COLO829 (cell line): Measurements from ENCODE around the gene HHLA2.
A peak's percentile ranks its signal among the peaks of the same experiment; 100 is the strongest.

Experiments
- DNase-seq: peaks from one replicate; pipeline ENCODE4 v3.0.0; 2012; ENCODE audit warnings: low spot score

Gene HHLA2

DNA sequence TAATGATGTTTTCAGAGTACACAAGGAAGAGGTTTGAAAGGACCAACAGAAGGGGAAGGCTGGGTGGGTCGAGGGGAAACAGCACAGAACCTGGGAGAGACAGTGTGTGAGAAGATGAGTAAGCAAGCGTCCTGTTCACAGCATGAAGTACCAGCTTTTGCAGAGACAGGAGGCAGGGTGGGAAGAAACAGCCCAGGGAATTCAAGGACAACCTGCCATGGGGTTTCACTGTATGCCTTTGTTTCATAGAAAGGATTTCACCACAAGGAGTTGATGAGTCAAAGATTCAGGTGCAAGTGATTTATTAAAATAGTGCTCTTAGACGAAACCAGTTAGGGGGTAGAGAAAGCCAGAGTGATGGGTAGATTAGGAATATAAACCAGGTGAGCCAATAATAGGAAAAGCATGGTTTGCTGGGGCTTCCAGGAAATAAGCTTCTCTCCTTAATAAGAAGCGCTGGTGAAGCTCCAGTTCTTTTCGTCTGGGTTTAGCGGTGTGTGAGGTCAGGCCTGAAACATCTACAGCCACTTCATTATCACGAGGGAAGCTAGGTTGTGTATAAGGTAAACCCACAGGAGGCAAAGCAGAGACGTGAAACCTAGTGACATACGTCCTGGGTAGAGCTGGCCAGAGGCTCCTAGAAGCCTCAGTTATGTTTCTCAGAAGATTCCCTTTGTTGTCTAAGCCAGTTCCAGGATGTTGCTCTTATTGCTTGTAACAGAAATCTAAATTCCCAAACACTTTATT lies 3.9 kb downstream of the HHLA2 start:
- DNase-seq: no peak

DNA sequence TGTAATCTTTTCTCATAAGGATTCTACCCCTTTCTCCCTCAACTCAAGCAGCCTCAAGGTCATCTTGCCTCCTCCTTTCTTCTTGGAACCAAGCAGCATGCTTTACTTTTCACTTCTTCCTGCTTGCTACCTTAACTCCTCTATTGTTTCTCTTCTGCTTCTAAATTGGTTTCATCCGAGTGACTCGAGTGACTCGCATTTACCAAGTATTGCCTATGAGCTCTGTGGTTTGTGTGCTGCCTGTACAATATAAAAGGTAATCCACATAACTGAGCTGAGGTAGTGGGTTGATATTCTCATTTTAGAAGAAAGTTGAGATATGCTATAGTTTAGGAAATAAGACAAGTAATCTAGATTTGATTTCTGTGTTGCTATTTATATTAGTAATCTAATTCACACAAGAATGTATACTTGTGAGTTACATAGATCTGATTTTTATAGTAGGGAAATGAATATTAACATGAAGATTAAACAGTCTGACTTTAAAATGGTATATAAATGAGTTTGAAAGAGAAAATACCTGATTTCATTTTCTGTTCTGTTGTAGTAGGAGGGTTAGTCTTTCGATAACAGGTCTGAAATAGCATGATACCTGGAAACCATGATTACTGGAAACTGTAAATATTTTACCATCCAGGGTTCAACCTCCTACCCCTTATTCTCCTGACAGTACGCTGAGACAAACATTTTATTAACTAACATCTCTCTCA lies 5.5 kb downstream of the HHLA2 start:
- no peak for DNase-seq

DNA sequence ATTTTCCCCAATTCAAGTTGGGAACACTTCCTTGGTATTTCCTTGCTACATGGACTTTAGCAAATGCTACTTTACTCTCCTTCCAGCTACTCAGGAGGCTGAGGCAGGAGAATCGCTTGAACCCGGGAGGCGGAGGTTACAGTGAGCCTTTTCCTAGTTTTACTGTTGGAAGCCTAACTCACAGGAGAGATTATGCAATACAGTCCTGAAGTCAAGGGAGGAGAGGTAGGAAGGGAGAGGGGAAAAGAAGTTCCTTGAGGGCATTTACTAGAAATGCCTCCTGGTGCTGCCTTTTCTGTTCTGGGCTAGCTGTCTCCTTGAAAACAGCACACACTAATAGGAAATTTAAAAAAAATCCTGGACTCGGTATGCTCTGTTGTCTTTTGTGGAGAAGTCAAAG lies 6.2 kb downstream of the HHLA2 start:
- no peak for DNase-seq

DNA sequence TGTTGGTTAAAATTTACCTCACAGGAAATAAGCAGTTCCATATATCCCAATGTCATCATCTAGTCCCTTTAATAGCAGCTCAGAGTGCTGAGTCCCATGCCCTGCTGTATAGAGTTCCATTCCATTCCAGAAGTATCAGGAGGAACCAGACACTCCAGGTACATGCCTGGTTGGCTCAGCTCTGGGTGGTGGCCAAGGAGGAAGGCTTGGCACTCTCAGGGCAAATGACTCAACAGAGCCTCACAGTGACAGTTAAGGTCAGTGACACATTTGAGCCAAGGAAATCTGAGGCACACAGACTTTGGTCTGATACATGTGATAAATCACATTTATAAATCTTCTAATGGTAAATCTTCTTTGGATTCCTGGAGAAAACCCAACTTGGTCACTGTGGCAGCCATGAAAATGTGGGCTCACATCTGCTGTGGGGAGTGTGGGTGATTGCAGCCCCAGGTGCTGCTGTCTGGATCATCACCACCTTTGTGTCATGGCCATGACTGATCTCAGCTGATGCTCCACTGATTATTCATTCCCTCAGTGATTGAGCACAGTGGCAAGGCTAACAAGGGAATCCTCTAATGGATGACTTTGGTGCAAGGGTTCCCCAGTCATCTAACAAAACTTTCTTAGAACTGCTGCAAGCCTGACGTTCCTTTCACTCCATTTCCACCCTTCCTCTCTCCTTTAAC lies 9.3 kb downstream of the HHLA2 start:
- DNase-seq: no peak

DNA sequence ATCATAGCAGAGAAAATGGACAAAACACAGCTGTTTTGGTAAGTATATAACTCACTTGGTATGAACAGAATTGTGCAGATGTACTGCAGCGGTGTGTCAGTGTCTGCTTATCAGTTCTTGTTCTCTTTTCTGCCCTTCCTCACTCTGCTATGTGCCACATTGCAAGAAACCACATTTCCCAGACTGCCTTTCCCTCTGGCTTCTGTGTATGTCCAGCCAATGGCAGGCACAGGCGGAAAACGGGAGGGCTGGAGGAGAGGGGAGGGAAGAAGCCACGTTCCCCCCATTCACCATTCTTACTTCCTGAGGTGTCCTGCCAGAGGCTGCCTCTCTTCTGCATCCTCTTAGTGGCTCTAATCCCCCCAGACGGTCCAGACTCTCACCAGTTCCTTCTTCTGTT lies 15.4 kb downstream of the HHLA2 start:
- no peak for DNase-seq

DNA sequence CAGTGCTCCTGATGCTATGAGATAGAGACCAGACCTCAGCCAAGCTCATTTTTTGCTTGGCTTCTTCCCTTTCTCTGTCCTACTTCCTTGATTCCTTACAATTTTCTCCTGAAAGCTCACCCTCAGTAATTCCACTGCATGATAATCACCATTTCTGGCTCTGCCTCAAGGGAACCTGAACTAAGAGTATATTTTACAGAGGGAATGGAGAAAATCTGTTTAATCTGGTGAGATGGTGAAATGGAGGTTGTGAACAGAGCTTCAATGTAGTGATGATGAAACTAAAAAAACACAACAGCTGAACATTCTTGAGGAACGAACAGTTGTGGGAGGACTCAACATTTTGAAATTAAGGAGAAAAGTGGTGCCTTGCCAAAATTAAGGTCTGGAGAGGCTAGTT lies 16.3 kb downstream of the HHLA2 start:
- no peak for DNase-seq

DNA sequence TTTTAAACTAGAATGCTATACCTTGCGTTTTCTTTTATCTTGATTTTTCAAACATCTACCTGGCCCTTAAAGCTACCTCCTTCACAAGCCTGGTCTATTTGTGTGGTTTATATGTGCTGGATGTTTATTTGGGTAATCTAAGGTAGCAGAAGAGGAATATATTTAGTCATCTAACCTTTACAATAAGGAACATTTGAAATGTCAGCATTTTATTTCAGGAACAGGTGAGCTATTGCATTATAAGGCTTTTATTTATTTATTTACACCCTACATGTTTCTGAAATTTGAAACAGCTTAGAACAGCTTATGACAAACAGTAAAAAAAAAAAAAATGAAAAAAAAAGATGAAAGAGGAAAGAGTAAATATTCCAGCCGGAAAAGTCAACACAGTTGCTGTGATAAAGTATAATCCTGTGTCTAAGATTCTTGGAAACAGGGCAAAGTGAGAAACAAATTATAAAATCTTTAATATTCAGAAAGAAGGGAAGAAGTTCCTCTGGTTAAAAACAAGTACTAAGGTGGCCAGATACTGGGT lies 19.5 kb downstream of the HHLA2 start:
- no peak for DNase-seq

DNA sequence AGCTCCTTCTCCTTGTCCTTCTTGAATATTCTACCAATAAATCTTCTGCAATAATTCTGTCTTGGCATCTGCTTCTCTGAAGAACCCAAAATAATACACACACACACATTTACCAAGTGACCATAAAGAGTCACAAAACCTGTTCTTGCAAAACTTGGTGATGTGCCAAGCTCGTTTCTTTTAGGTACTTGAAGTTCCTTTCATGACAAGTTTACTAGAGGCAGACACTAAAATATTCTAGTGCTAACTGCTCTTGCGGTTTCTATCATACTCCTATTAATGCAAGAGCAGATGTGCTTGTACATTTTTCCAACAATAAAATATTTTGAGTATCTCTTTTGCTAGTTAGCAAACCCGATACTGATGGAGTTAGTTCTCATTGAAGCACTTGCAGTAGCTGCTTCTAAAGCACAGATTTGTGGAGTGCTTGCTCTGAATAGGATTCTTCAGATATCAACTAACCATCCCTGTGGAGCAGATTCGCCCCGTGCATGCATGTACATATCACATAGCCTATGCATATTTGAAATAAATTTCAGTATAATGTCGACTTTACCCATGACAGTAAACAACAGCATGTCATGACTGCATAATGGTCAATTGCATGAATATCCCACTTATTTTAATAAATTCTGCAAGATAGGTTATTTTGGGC lies 23.2 kb downstream of the HHLA2 start:
- no peak for DNase-seq

DNA sequence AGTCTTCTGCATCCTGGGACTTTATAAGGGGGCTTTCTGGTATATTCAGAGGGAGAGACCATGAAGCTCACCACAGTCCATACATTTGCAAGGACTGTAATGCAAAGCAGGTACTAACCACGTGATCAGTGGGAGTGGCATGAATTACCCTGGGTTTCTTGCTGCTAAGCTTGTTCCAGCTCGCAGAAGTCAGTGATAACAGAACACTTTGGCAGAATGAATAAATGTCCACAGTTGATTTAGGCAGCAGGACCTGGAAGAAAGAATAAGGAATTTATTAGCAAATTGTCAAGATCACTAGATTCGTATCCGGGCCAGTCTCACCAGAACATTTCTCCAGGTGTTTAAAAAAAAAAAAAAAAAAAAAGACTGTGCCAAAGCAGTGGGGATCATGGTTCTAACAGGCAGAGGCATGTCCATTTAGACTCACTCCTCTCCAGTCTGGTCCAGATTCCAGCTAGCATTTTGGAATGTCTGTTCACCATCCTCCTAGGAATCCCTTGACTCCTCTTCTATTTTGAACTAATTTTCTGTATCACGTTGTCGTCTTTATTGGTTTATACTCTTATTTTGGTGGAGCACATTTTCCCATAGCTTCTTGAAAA lies 24.5 kb downstream of the HHLA2 start:
- DNase-seq: no peak

DNA sequence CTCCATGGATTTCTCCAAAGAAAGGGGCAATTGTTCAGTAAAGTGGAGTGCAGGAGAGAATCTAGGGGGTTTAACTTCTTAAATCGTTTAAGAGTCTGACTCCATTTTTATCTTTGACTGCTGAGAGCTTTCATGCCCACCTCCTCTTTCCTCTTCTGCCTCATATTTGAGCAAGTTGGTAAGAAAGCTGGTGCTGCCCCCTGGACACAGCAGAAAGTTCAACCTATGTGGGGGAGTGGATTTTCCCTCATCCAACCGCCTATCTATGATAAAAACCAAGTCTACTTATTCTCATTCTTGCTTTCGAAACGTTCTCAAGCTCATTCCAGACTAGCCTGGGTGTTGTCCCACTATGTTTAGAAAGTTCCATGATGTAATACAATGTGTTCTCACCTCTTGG lies 26.0 kb downstream of the HHLA2 start:
- DNase-seq: peak; percentile 17

DNA sequence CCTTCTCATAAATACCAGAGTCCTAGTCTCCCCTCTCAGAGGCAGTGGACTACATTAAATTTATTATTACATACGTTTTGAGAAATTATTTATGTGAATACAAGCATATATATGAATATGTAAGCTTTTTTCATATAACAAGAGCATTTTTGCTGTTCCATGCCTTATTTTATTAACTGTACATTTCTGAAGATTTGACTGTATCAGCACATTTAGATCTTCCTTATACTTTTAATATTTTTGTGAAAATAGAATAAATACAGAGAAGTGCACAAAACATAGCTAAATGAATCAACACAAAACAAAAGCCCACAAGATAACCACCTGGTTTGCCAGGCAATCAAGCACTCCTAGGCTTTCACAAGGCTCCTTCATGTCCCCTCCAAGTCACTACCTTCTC lies 27.8 kb downstream of the HHLA2 start:
- no peak for DNase-seq

DNA sequence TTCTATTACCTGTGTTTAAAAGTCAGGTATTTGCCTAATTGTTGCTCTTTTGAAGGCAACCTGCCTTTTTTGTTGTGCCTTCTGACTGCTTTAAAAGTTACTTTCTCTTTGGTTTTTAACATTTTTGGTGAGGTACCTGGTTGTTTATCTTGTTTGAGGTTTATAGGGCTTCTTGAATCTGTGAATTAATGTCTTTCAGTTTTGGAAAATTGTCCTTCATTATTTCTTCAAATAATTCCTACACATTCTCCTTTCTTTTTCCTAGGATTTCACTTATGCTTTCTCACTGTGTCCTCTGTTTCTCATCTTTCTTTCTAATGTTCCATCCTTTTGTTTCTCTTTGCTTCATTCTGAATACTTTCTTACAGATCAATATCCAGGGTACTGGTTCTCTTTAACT lies 30.8 kb downstream of the HHLA2 start:
- no peak for DNase-seq

DNA sequence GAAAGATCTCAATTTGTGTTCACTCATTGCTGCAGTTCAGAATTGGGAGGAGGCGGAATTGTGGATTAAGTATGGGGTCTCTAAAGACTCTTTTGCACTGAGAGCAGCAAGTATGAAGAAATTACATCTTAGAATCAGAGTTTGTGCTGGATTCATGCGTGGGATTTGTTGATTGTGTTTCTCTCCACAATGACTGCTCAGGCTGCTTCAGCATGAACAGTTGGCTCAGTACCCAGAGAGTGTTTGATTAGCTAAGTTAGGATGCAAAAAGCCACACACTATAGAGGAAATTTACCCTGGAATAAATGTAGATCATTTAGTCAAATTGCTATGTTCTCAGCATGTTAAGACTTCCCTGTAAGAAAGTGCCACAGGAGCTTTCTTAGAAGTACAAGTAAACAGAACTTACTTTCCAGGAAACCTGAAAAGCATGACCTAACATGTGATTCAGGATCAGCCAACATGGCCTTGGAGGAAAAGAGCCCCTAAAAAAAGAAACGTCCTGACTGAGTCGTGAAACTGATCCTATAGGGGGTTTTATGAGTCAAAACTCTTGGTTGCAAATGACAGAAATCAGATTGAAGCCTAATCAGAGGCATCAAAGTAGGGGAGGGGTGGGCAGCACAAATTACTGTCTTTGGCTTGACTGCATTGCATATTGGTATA lies 32.6 kb downstream of the HHLA2 start:
- no peak for DNase-seq

DNA sequence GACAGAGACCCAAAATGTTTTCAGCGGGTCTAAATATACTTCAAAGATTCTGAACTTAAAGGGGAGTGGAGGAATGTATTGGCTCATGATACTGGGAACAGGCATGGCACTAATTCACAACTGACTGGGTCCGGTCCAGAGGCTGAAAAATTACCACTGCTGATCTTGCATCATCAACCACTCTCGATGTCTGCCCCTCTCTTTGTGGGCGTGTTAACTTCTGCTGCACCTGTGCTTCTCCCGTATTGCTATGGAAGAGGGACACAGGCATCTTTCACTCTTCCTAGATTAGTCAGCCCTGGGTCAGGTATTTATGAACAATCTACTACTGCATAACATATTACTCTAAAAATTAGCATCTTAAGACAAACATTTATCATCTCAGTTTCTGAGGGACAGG lies 33.2 kb downstream of the HHLA2 start:
- DNase-seq: no peak

DNA sequence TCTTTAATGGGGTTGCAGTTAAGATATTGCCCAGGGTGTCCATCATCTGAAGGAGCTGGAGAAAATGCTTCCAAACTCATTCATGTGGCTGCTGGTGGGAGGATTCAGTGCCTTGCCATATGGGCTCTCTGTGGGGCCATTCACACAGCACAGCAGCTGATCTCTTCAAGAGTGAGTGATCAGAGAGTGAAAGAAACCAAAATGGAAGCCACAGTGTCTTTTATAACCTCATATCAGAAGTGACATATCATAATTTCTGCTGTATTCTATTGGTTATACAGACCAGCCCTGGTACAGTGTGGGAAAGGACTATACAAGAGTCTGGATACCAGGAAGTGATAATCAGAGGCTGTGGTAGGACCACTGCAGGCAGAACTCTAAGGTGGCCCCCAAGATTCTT lies 33.6 kb downstream of the HHLA2 start:
- no peak for DNase-seq

DNA sequence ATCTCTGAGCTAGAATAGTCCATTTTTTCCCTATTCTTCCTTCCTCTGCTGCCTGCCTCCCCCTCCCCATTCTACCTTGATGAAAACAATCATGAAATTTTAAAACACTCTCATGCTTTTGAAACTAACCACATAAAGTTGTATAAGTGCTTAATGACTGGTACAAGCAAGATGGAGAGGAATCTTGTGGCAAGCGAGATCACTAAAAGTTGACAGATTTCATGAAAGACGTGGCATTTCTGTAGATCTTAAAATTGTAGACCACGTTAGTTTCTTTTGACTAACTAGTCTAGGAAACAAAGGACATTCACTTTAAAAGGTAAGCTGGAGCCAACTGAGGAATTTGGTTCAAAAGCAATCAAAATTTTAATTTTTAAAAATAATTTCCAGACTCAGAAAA lies 35.4 kb downstream of the HHLA2 start:
- DNase-seq: no peak

DNA sequence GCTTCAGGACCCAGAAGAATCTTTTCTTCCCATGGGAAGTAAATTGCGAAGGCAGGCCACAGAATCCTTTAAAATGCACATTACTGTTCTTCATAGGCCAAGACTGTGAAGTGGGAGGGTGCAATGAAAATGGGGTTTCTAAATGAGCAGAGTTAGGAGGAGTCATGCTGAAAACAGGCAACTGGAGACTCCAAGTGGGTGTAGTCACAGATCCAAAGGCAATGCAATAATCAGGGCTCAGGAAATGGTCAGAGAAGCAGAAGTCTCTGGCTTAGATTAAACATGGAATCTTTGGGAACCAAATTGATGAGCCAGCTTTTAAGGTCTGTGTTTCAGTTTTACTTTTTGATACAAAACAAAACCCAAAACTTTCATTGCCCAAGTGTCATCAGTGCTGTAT lies 37.6 kb downstream of the HHLA2 start:
- DNase-seq: no peak

DNA sequence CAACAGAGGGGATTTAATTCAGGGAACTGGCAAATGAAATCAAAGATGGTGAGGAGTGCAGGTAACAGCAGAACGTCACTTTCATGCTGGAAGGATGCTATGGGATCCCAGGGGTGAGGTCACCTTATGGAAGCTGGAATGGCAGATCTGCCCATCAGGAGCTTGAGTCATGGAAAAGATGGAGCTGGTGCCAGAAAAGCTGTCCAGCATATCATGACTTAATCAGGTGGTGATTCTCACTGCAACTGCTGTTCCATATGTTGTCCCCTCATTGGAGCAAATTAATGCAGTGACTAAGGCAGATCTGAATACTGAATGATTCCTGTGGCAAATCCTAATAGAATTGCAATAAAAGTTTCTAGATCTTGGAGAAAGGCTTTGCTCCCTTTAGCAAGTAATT lies 38.4 kb downstream of the HHLA2 start:
- no peak for DNase-seq

DNA sequence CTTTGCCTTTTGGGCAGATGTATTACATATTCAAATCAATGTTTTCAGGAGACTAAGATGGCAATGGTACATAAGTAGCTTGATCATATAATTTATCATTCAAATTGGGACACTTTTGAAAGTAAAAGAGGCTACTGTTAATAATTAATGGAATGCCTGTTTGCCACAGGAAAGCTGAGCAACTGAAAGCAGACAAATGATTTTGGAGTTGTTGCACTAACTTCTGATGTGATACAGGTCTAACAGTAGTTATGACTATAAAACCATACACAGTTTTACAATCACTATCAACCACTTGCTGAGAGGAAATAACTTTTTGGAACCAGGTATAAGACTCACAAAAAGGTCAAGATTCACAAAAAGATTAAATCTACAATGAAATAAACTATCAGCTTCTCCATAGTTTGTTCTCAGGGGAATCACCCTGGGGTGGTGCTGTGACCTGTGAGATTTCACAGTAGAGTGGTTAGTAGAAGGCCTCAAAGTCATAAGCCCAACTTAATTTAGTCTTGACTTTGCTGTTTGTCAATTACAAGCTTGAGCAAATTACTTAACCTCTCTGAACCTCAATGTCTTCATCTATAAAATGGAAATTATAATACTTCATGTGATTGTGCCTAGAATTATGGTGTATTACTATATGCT lies 42.7 kb downstream of the HHLA2 start:
- DNase-seq: no peak

DNA sequence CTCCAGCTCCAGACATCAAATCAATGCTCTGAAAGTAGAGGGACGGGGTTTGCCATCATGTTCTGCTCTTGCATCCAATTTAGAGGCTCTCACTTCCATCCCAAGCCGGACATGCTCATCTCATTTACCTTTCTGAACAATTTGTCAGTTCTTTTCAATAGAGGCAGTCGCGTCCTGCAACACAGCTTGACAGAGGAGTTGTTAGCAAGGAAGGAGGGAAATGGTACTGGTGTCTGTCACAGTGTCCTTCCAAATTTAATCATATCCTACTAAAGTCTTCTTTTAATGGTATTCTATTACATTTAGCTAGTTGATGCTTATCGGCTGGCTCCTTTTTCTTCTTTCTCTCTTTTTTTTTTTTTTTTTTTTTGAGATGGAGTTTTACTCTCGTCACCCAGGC lies 45.6 kb downstream of the HHLA2 start:
- no peak for DNase-seq

DNA sequence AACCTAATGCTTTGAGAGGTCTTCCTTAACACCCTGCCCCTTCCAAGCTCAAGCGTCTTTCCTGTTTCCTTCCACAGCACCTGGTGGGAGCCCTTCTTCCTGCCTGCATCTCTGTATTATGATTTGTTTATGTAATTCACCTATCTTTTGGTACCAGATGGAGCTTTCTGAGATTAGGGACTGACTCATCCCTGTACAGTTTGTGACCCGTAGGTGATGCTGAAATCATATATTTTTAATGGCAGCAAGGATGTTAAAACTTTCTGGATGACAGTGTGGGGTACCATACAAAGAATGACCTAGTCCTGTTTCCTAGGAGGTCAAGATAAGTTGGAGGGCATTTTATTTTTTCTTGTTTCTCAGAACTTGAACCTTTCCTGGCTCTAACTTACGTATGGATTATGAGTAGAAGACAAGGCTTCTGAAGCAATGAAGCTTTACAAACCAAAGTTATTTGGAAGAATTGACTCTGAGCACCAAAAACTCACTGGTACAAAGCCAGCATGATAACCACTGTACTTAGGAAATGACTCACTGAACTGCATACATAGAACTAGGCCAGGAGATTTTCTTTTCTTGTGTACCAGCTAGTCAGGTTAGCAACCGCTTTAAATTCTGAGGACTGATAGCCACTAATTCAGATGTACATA lies 46.6 kb downstream of the HHLA2 start:
- no peak for DNase-seq
